Diencephalon (tissue), 1 donor: ENCODE results near the gene CYP4F3. TPM values are rescaled to one million over a fixed set of nuclear protein-coding genes. Genes with fewer than 3 reads are reported as not detected.

Experiments
- small RNA-seq: library from RNA; depleted of rRNA; stranded (forward); fragments of <200 nt; gene quantifications from one replicate; pipeline ENCODE3, GENCODE V24; 2014
- total RNA-seq: library from RNA; depleted of rRNA; stranded (reverse); fragments of >200 nt; gene quantifications from one replicate; pipeline ENCODE4 v1.2.3, GENCODE V29; 2014

Gene CYP4F3
- 0.23 TPM for total RNA-seq

GRCh38 chr19:15640294-15640903, at the start of gene CYP4F3:
Gene CYP4F3 (plus strand): TSS chr19:15640897. CDS start chr19:15641416, 519 bp downstream.

GRCh38 chr19:15614507-15615379, 26.0 kb upstream of the CYP4F3 start, which contains the start of gene CYP4F8:
Gene CYP4F8 (plus strand): TSS chr19:15615218. CDS start chr19:15615617, 399 bp downstream.

GRCh38 chr19:15672580-15673175, 32.0 kb downstream of the CYP4F3 start, which contains the start of gene CYP4F12:
Gene CYP4F12 (plus strand): TSS chr19:15673087. CDS start chr19:15673530, 443 bp downstream.

Small RNA genes within 50 kb of the gene (small RNA-seq; reads per million reads assigned to genes)
- gene AD000091.1: not detected

Other genes with a start within 250 kb of the CYP4F3 start
- gene AKAP8L, start 221.9 kb upstream of the CYP4F3 start, total RNA-seq: 68.0 TPM
- gene WIZ, start 190.9 kb upstream of the CYP4F3 start, total RNA-seq: 20.3 TPM
- gene RASAL3, start 176.4 kb upstream of the CYP4F3 start, total RNA-seq: 1.2 TPM
- gene PGLYRP2, start 161.4 kb upstream of the CYP4F3 start, total RNA-seq: not detected
- gene CYP4F22, start 132.4 kb upstream of the CYP4F3 start, total RNA-seq: not detected
- not detected for gene CYP4F8, start 25.7 kb upstream of the CYP4F3 start, total RNA-seq
- 0.69 TPM for gene CYP4F12, start 32.2 kb downstream of the CYP4F3 start, total RNA-seq
- not detected for gene OR10H2, start 87.1 kb downstream of the CYP4F3 start, total RNA-seq
- not detected for gene OR10H3, start 97.1 kb downstream of the CYP4F3 start, total RNA-seq
- not detected for gene OR10H5, start 146.8 kb downstream of the CYP4F3 start, total RNA-seq
- gene OR10H1, start 174.8 kb downstream of the CYP4F3 start, total RNA-seq: not detected